Central memory CD4-positive, alpha-beta T cell (primary cell): ENCODE measurements around the gene MESP2.

Source experiments
- DNase-seq: peaks from one replicate; pipeline ENCODE4 v3.0.0; 2022

Gene MESP2

DNA sequence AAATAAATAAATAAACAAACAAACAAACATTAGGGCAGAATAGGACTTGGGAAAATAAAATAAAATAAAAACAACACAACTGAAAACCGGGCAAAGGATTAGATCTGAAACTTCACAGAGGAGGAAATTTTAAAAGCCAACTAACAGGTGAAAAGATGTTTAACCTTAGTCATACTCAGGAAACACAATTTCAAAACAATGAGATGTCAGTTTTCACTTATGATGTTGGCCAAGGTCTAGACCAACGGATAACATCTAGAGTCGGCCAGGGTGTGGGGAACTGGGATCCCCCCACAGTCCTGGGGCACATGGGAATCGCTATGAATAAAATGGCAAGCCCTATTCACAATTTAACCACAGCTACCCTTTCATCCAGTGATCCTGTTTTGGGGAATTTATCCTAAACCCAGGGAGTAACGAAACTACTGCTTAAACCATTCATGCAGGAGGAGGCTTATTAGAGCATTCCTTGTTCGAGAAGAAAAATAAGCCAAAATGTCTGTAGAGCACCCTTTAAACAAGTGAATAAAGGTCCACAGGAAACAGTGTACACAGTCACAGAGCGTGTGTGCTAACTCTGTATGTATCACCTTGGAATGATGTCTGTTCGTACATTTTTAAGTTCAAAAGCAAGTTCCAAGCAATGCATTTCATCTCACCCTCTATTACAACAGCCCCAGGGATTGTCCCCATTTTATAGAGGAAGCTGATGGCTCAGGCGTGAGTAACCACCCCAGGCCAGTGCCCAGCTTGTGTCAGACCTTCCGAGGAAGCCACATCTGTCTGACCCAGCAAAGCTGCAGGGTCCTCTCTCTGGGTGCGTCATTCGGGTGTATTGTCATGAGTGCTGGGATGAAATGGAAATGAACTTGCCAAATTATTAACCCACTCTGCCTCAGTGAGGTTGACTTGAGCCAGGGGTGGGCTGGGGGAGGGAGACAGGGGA lies 44.8 kb downstream of the MESP2 start:
- no peak for DNase-seq

DNA sequence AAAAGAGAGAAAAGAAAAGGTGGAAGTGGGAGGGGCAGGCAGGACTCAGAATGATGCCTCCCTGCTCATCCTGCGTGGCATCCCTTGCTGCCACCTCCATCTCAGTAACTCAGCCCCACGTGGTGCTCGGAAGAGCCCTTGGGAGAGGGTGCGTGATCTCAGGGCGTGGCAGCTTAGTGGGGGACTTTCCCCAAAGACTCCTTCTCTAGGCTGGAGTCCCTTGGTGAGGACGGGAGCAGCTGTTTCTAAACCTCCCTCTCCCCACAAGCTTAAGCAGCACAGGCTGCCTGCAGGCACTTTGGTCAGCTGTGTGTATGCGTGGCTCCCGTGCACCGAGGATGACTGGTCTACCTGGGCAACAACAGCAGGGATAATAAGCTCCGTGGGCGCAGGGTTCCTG lies 45.9 kb downstream of the MESP2 start:
- DNase-seq = no peak

DNA sequence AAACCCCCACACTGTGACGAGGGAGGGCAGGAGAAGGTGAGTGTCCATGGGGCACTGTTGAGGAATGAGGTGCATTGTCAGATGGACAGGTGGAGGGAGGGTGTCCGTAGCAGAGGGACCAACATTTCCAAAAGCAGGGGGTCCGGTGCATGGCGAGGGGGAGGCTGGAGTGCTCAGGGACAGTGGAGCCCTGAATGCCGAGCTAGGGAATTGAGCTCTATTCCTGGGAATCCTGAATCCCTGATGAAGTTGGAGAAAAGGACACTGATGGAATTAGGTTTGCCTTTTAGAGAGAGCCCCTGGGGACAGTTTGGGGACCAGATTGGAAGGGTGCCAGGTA lies 46.4 kb downstream of the MESP2 start:
- no peak for DNase-seq

DNA sequence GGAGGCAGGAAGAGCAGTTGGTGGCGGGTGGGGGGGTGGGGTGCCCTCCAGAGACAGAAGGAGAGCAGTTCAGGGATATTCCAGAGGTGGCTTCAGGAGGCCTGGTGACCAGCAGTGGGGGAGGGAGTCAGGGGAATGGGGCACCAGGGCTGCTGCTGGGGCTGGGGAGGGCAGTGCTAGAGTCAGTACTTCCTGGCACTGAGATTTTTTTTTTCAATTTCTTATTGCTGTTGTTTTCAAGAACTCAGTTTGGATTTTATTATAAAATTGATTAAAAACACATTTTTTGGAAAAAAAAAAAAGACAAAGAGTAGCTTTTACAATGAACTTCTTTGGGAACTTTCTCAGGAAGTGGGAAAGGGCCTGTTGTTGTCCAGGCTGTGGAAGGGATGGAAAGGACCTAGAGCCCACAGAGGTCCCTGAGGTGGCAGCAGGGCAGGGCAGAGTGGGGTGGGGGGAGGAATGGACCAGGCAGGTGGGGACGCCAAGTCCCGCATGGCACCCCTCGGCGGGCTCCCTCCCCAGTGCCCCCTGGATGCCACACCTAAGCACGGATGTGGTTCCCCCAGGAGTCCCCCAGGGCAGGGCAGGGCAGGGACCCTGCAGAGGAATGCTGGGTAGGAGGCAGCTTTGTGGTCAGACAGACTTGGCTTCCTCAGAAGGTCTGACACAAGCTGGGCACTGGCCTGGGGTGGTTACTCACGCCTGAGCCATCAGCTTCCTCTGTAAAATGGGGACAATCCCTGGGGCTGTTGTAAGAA lies 47.0 kb downstream of the MESP2 start:
- DNase-seq = no peak

GRCh38 chr15:89823836-89824606 lies 47.9 kb downstream of the MESP2 start:
- no peak for DNase-seq

DNA sequence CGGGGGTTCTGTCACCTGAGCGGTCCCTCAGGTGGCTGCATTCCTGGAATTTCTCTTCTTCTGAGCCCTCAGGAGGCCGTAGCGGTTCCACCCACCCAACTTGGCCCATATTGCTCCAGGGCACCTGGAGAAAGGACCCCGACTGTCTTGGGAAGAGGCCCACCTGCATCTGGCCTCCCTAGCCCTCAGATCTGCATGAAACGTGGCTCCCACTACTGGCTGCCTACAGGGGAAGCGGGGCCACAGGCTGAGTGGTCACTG lies 48.4 kb downstream of the MESP2 start:
- no peak for DNase-seq

DNA sequence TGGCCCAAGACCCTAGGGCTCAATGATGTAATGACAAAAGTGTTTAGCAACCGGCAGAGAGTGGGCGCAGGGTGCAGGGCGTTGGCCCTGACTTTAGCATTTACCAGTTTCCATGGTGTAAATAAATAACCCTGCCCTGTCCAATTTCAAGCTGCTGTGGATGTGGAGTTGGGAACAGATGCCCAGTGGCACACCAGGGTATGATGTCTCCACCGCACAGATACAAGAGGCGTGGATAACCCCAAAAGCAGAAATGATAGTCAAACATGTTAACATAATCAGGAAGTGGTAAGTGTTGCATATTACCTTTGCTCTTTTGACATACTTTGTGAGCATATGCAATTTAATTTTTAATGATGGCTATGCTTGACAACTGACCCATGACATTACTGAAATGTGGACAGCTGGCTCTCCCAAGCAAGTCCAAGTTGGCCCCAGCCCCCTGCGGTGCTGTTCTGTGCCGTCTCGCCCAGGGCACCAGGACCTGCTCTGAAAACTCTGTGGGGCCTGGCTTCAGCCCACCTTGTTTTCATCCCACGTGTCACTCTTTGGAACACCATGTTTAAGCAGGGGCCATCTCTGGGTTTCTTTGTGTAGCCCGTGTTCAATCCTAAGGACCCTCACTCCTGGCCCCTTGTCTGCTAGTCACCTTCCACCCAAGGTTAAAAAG lies 49.3 kb downstream of the MESP2 start:
- no peak for DNase-seq

DNA sequence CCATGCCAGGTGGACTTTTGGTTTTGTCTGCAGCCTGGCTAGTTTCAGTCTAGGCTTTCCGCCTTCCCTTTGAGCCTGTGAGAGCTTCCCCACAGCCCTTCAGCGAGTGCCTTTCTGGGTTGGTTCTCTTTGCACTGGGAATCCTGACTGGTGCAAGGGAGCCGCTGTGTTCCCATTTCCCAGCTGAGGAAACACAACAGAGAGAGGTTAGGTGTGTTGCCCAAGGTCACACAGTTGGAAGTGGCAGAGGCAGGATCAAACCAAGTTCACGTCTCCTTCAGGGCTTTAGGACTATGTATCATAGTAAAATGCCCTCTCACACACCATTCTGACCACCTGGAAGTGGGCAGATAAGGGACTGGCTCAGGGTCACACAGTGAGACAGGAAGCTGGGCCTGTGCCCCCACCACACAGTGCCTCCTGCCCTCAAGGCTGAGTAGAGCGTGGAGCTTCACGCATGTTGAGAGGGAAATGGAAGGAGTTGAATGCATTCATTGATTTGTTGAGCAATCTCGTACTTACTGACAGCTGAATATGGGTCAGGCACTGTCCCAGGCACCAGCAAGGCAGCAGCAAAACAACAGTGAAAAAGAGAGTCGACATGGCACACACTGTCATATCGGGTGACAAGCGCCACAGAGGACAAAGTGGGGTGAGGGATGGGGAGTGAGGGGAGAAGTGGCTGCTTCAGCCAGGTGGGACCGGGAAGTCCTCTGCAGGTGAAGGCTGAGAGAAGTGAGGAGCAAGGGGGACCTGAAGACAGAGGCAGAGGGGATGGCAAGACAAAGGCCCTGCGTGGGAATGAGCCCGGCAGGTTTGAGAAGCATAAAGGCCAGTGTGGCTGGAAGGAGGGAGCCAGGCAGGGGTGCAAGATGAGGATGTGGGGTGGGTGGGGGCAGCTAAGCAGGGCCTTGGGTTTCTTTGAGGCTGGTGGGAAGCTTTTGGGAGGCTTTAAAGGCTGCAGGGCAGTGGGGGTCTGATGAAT lies 50.8 kb downstream of the MESP2 start:
- no peak for DNase-seq

- no peak for DNase-seq
These were observed 51.7 kb downstream of the MESP2 start for GRCh38 chr15:89827829-89828228.
